ENCODE measurements around the gene RTN1.
"Not testable (repeated sequence)": the region's sequence is repeated elsewhere in the genome, so short reads cannot be mapped to it uniquely, and the experiment has no call there.

RTN1 gene

GRCh38 chr14:59695198-59695597, 175.4 kb downstream of the RTN1 start:
- DNase-seq: no peak

GRCh38 chr14:59691266-59691665, 179.3 kb downstream of the RTN1 start:
- no peak for DNase-seq

GRCh38 chr14:59690426-59690825, 180.2 kb downstream of the RTN1 start:
- no peak for DNase-seq

GRCh38 chr14:59688224-59689170, 182.1 kb downstream of the RTN1 start:
- DNase-seq: no peak

GRCh38 chr14:59687663-59688062, 182.9 kb downstream of the RTN1 start:
- DNase-seq: no peak

GRCh38 chr14:59679872-59680271, 190.7 kb downstream of the RTN1 start:
- DNase-seq: no peak

- DNase-seq: no peak
Observed at GRCh38 chr14:59678352-59678751, 192.2 kb downstream of the RTN1 start.

- no peak for DNase-seq
Observed at GRCh38 chr14:59677771-59678231, 192.8 kb downstream of the RTN1 start.

- DNase-seq: no peak
Observed at GRCh38 chr14:59675394-59675793, 195.2 kb downstream of the RTN1 start.

- no peak for DNase-seq
Observed at GRCh38 chr14:59664741-59665140, 205.8 kb downstream of the RTN1 start.

GRCh38 chr14:59657769-59658168, 212.8 kb downstream of the RTN1 start:
- no peak for DNase-seq

- no peak for DNase-seq
Observed at GRCh38 chr14:59656473-59656872, 214.1 kb downstream of the RTN1 start.

GRCh38 chr14:59654131-59654530, 216.4 kb downstream of the RTN1 start:
- DNase-seq: not testable (repeated sequence)

- DNase-seq: not testable (repeated sequence)
Observed at GRCh38 chr14:59646832-59647231, 223.7 kb downstream of the RTN1 start.

GRCh38 chr14:59638885-59639284, 231.7 kb downstream of the RTN1 start:
- no peak for DNase-seq

- DNase-seq: no peak
Observed at GRCh38 chr14:59634617-59635016, 236.0 kb downstream of the RTN1 start.

- DNase-seq: no peak
Observed at GRCh38 chr14:59633486-59633885, 237.1 kb downstream of the RTN1 start.

- no peak for DNase-seq
Observed at GRCh38 chr14:59632381-59632780, 238.2 kb downstream of the RTN1 start.

- no peak for DNase-seq
Observed at GRCh38 chr14:59631237-59631636, 239.3 kb downstream of the RTN1 start.

- DNase-seq: no peak
Observed at GRCh38 chr14:59630288-59630963, 240.2 kb downstream of the RTN1 start.

GRCh38 chr14:59629444-59630287, 240.9 kb downstream of the RTN1 start:
- no peak for DNase-seq

- DNase-seq: no peak
Observed at GRCh38 chr14:59627011-59627520, 243.5 kb downstream of the RTN1 start.

GRCh38 chr14:59622631-59623030, 247.9 kb downstream of the RTN1 start:
- no peak for DNase-seq
